Fibroblast of mammary gland (primary cell): ENCODE data around the gene CCDC177.
"Not testable (repeated sequence)": the region's sequence is repeated elsewhere in the genome, so short reads cannot be mapped to it uniquely, and the experiment has no call there.

Source experiments
- DNase-seq: peaks from one replicate; pipeline ENCODE4 v3.0.0-alpha.2; 2010; ENCODE audit warnings: low read depth
- H3K4me3 ChIP-seq: 2 replicates; pipeline ENCODE4 v1.5.1; 2011; ENCODE audit warnings: low read depth, mild to moderate bottlenecking, low read length, moderate library complexity; ENCODE audit not compliant: control insufficient read depth
- CTCF ChIP-seq: conservative IDR thresholded peaks from 2 replicates; pipeline ENCODE4 v1.5.1; 2011; ENCODE audit warnings: low read depth, low read length, inconsistent platforms; ENCODE audit not compliant: control insufficient read depth, insufficient read depth

Gene CCDC177

GRCh38 chr14:69611172-69612013, 36.7 kb upstream of the CCDC177 start, which contains the start of gene SUSD6:
Gene SUSD6, plus strand, starts transcription at chr14:69611596. Its CDS starts 46,997 bp downstream, at chr14:69658593.
- DNase-seq, result peak; percentile 82
- no peak for TF ChIP-seq CTCF
- peak within 1 kb of the TSS; percentile 72 for H3K4me3 ChIP-seq

- TF ChIP-seq CTCF, result no peak
- H3K4me3 ChIP-seq, result peak overlapping the region; percentile 62
- peak; percentile 45 for DNase-seq
Observed at GRCh38 chr14:69610874-69611171, 36.2 kb upstream of the CCDC177 start.

- H3K4me3 ChIP-seq, result peak overlapping the region; percentile 62
- TF ChIP-seq CTCF, result no peak
- no peak for DNase-seq
Observed at GRCh38 chr14:69610020-69610873, 35.6 kb upstream of the CCDC177 start.

GRCh38 chr14:69606258-69607184, 31.9 kb upstream of the CCDC177 start:
- DNase-seq, result no peak
- no peak overlapping the region for H3K4me3 ChIP-seq
- TF ChIP-seq CTCF, result no peak

GRCh38 chr14:69605738-69606137, 31.1 kb upstream of the CCDC177 start:
- H3K4me3 ChIP-seq, result no peak overlapping the region
- DNase-seq, result no peak
- no peak for TF ChIP-seq CTCF

- no peak overlapping the region for H3K4me3 ChIP-seq
- TF ChIP-seq CTCF, result no peak
- DNase-seq, result no peak
Observed at GRCh38 chr14:69600304-69600891, 25.7 kb upstream of the CCDC177 start.

- not testable (repeated sequence) for H3K4me3 ChIP-seq, DNase-seq
Observed at GRCh38 chr14:69599431-69599830, 24.8 kb upstream of the CCDC177 start.
